A673 (cell line): Measurements from ENCODE around the gene PPP5C. TPM values are rescaled to one million over a fixed set of nuclear protein-coding genes. Genes with fewer than 3 reads are reported as not detected.

Experiments used
- BruUV-seq: library from RNA; stranded (reverse); fragments of 400-500 nt; replicated peaks from 2 replicates; lab custom pipeline; 2021; lab: Mats Ljungman, UMichigan
- CTCF ChIA-PET: fragments of 300-600 bp; sonication (Branson Sonifier 250); formaldehyde crosslinking; loops from one replicate; lab custom pipeline; 2022; ENCODE audit warnings: antibody characterized with exemption; lab: Charles Lee
- POLR2A ChIA-PET: fragments of 300-600 bp; sonication (Branson Sonifier 250); formaldehyde crosslinking; loops from one replicate; lab custom pipeline; 2022; ENCODE audit warnings: antibody characterized with exemption; ENCODE audit not compliant: low non-redundant PET; lab: Charles Lee
- DNase-seq: peaks from one replicate; pipeline ENCODE4 v3.0.0-alpha.2; 2015; ENCODE audit warnings: low spot score
- H3K27ac ChIP-seq: fragments of 200-600 bp; sonication (generic); 2 replicates; pipeline ENCODE4 v1.5.1; 2016; ENCODE audit warnings: mixed run types, low read depth, mild to moderate bottlenecking, mixed read lengths, antibody characterized with exemption, low read length; ENCODE audit not compliant: poor library complexity, severe bottlenecking
- H3K27me3 ChIP-seq: fragments of 200-600 bp; sonication (generic); replicated peaks from 2 replicates; pipeline ENCODE4 v1.6.1; 2017; ENCODE audit warnings: mixed run types, low read depth, mild to moderate bottlenecking, mixed read lengths, antibody characterized with exemption, low read length; ENCODE audit not compliant: insufficient read depth, poor library complexity
- H3K36me3 ChIP-seq: fragments of 200-600 bp; sonication (generic); 2 replicates; pipeline ENCODE4 v1.6.1; 2016; ENCODE audit warnings: mixed run types, mild to moderate bottlenecking, mixed read lengths, antibody characterized with exemption, low read length; ENCODE audit not compliant: insufficient read depth, poor library complexity, severe bottlenecking
- H3K4me1 ChIP-seq: fragments of 200-600 bp; sonication (generic); 2 replicates; pipeline ENCODE4 v1.6.1; 2017; ENCODE audit warnings: mixed run types, mild to moderate bottlenecking, mixed read lengths, antibody characterized with exemption, low read length; ENCODE audit not compliant: insufficient read depth, poor library complexity, severe bottlenecking
- H3K4me3 ChIP-seq: fragments of 200-600 bp; sonication (generic); 2 replicates; pipeline ENCODE4 v1.5.1; 2016; ENCODE audit warnings: low read depth, mixed run types, mild to moderate bottlenecking, mixed read lengths, low read length; ENCODE audit not compliant: poor library complexity, severe bottlenecking
- H3K9me3 ChIP-seq: fragments of 200-600 bp; sonication (generic); 2 replicates; pipeline ENCODE4 v1.6.1; 2016; ENCODE audit warnings: mixed run types, low read depth, mild to moderate bottlenecking, mixed read lengths, antibody characterized with exemption, low read length; ENCODE audit not compliant: poor library complexity, severe bottlenecking
- CTCF ChIP-seq: fragments of 300-800, 200-600 bp; sonication (generic); conservative IDR thresholded peaks from 2 replicates; pipeline ENCODE4 v1.5.1; 2017; ENCODE audit warnings: low read depth, mild to moderate bottlenecking, antibody characterized with exemption, low read length, moderate library complexity, mixed read lengths
- EZH2 ChIP-seq: fragments of 200-600 bp; sonication (generic); IDR thresholded peaks from 2 replicates; pipeline ENCODE4 v1.6.1; 2017; ENCODE audit warnings: borderline replicate concordance, low read depth, mild to moderate bottlenecking, mixed read lengths, antibody characterized with exemption, low read length; ENCODE audit not compliant: poor library complexity, severe bottlenecking
- intact Hi-C: fragments of 100-400 bp; cut with micrococcal nuclease; formaldehyde crosslinking; loops from one replicate; pipeline ENCODE4 v1.10.0; 2022; ENCODE audit not compliant: unreplicated experiment
- total RNA-seq: library from RNA; stranded (reverse); gene quantifications from 2 replicates; pipeline ENCODE4 v1.2.3, GENCODE V29; 2021

The PPP5C gene
- total RNA-seq, 1 experiment from 2014 or later = 164 TPM

- Histone ChIP-seq H3K4me1 (peaks cover 11% of the 10 kb centered on the region), H3K27me3 (no peaks in the 10 kb centered on the region), H3K4me3 (no peak overlapping the region), H3K9me3 (no peaks in the 10 kb centered on the region), H3K36me3 (no peaks in the 10 kb centered on the region), H3K27ac (no peak overlapping the region)
- CTCF ChIA-PET = interaction anchor here (0.5 to 1.1 kb wide), 4 partner anchors 84 to 140 kb away, joined by 3 read pairs; no protein-coding TSS in a partner anchor
- DNase-seq = no peak
- TF ChIP-seq EZH2 = no peak
- intact Hi-C loops = loop anchor here (1.0 to 2.0 kb wide), 2 partner anchors 85 to 110 kb away; no protein-coding TSS in a partner anchor
- POLR2A ChIA-PET = no interaction called here
- BruUV-seq = no TSS peak
These were observed 55.8 kb downstream of the PPP5C start for GRCh38 chr19:46402725-46403124.

- Histone ChIP-seq H3K4me3 (peak overlapping the region; percentile 37), H3K27ac (peak overlapping the region; percentile 15), H3K27me3 (no peaks in the 10 kb centered on the region), H3K4me1 (peaks cover 20% of the 10 kb centered on the region), H3K36me3 (no peaks in the 10 kb centered on the region), H3K9me3 (no peaks in the 10 kb centered on the region)
- ChIA-PET POLR2A (no interaction called here), CTCF (interaction anchor here (0.5 to 1.2 kb wide), 5 partner anchors 9 to 111 kb away, joined by 3 to 7 read pairs (median 5); partner anchors contain the start of gene CCDC8)
- no TSS peak for BruUV-seq
- TF ChIP-seq EZH2 (no peak), CTCF (peak; percentile 45; the same call in 1 of the 2 replicates)
- intact Hi-C loops = no loop called here
- DNase-seq = peak; percentile 71
These were observed 57.3 kb downstream of the PPP5C start for GRCh38 chr19:46404055-46404752.

GRCh38 chr19:46404753-46405468 lies 58.0 kb downstream of the PPP5C start:
- TF ChIP-seq CTCF = peak; percentile 33; the same call in 1 of the 2 replicates
- no peak for TF ChIP-seq EZH2
- Histone ChIP-seq H3K9me3 (no peaks in the 10 kb centered on the region), H3K4me1 (peaks cover 23% of the 10 kb centered on the region), H3K27ac (peak overlapping the region; percentile 27), H3K36me3 (no peaks in the 10 kb centered on the region), H3K4me3 (peak overlapping the region; percentile 37), H3K27me3 (no peaks in the 10 kb centered on the region)
- peak; percentile 78 for DNase-seq
- BruUV-seq = no TSS peak
- POLR2A ChIA-PET = no interaction called here
- intact Hi-C loops = no loop called here
- CTCF ChIA-PET = interaction anchor here (0.5 to 1.2 kb wide), 5 partner anchors 8 to 87 kb away, joined by 3 to 7 read pairs (median 4); partner anchors contain the start of gene CCDC8
